Nephron progenitor cell (in vitro differentiated cells): ENCODE data around the gene CLDND2.

Experiments
- DNase-seq: peaks from one replicate; pipeline ENCODE4 v3.0.0; 2021
- H3K27ac Mint-ChIP-seq: 2 replicates; pipeline ENCODE4 v1.8.0; 2021; ENCODE audit warnings: mild to moderate bottlenecking, moderate library complexity, mixed read lengths
- H3K27me3 Mint-ChIP-seq: 2 replicates; pipeline ENCODE4 v1.8.0; 2021; ENCODE audit warnings: mild to moderate bottlenecking, low read depth, mixed read lengths; ENCODE audit not compliant: poor library complexity
- H3K36me3 Mint-ChIP-seq: 2 replicates; pipeline ENCODE4 v1.8.0; 2021; ENCODE audit warnings: low read depth, mixed read lengths
- H3K4me1 Mint-ChIP-seq: 2 replicates; pipeline ENCODE4 v1.8.0; 2021; ENCODE audit warnings: mixed read lengths
- H3K4me3 Mint-ChIP-seq: 2 replicates; pipeline ENCODE4 v1.8.0; 2021; ENCODE audit warnings: mild to moderate bottlenecking, moderate library complexity, mixed read lengths
- H3K9me3 Mint-ChIP-seq: 2 replicates; pipeline ENCODE4 v1.8.0; 2021; ENCODE audit warnings: mild to moderate bottlenecking, moderate library complexity, mixed read lengths
- CTCF ChIP-seq: fragments of 200-600 bp; sonication (generic); IDR thresholded peaks from 2 replicates; pipeline ENCODE4 v1.5.0; 2021; ENCODE audit warnings: antibody characterized with exemption

Gene CLDND2

DNA sequence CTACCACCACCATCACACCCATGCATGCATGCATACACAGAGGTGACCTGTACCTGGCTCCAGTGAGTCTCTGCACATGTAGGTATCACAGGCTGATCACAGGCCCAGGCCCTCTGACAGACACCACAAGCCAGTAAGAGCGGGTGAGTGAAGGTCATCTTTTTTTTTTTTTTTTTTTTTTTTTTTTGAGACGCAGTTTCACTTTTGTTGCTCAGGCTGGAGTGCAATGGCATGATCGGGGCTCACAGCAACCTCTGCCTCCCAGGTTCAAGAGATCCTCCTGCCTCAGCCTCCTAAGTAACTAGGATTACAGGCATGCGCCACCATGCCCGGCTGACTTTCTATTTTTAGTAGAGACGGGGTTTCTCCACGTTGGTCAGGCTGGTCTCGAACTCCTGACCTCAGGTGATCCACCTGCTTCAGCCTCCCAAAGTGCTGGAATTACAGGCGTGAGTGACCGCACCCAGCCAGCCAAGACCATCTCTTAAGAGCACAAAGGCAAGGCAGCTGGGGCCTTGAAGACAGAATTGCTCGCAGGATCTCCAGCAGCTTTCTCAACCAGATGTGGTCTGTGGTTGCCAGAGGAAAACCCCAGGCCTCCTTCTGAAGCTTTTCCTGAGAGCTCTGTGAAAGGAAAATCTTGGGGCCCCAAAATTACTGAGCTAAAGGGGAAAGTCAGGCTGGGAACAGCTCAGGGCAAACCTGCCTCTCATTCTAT is 6.9 kb upstream of the CLDND2 start:
- Mint-ChIP-seq H3K9me3 (peaks cover 5% of the 10 kb centered on the region), H3K4me1 (peaks cover 33% of the 10 kb centered on the region), H3K36me3 (no peaks in the 10 kb centered on the region), H3K27me3 (peaks cover 12% of the 10 kb centered on the region), H3K4me3 (no peak overlapping the region), H3K27ac (no peak overlapping the region)
- no peak for DNase-seq
- no peak for TF ChIP-seq CTCF

DNA sequence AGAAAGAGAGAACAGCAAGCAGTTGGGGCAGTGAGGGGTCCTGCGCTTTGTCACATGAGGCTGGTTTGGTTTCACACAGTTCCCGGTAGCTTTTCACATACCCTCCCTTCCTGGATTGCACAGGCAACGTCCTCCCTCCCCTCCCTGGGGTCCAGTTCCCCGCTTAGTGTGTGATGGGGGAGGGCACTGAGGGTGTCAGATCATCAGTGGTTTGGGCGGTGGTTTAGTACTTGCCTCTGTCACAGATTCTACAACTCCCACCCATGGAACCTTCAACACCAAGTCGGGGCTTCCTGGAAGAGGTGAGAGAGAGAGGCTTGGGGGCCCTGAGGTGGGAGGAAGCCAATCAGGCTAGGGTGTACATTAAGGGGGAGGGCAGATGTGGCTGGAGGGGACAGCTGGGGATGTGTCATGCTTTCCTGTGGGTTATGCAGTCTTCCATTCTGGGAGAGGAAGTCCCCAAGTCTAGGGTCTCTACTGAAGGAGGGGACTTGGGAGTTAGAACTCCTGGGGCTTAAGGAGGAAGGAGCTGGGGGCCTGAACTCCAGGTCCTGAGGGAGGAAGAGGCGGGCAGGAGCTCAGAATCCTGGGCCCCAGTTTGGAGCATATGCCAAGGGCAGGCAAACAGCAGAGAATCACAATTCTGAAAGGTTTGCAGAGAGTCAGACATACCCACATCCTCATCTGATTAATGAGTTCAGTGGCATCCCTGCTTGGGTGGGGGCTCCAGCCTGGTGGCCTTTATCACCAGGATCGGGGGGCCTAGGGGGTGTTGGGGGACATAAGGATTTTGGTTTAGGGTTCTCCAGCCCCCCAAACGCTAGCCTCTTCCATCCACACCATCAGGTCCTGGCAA is 4.1 kb upstream of the CLDND2 start, which contains the start of gene NKG7:
Gene NKG7, minus strand, starts transcription at position 6 of the 856 bp plus-strand sequence. CDS start 119 bp downstream, outside the sequence.
- no peak for DNase-seq
- no peaks in the 10 kb centered on the region for H3K36me3 Mint-ChIP-seq
- TF ChIP-seq CTCF, result no peak
- H3K27ac Mint-ChIP-seq, result peak within 1 kb of the TSS; percentile 81
- H3K9me3 Mint-ChIP-seq, result no peaks in the 10 kb centered on the region
- peaks cover 12% of the 10 kb centered on the region for H3K27me3 Mint-ChIP-seq
- H3K4me1 Mint-ChIP-seq, result peaks cover 46% of the 10 kb centered on the region
- H3K4me3 Mint-ChIP-seq, result peak within 1 kb of the TSS; percentile 40

- Mint-ChIP-seq H3K27me3 (peaks cover 12% of the 10 kb centered on the region), H3K9me3 (no peaks in the 10 kb centered on the region), H3K4me1 (peaks cover 46% of the 10 kb centered on the region), H3K27ac (peak overlapping the region; percentile 81), H3K36me3 (no peaks in the 10 kb centered on the region), H3K4me3 (no peak overlapping the region)
- DNase-seq, result no peak
- TF ChIP-seq CTCF, result no peak
These were observed 3.3 kb upstream of the CLDND2 start for GRCh38 chr19:51372021-51372648.

DNA sequence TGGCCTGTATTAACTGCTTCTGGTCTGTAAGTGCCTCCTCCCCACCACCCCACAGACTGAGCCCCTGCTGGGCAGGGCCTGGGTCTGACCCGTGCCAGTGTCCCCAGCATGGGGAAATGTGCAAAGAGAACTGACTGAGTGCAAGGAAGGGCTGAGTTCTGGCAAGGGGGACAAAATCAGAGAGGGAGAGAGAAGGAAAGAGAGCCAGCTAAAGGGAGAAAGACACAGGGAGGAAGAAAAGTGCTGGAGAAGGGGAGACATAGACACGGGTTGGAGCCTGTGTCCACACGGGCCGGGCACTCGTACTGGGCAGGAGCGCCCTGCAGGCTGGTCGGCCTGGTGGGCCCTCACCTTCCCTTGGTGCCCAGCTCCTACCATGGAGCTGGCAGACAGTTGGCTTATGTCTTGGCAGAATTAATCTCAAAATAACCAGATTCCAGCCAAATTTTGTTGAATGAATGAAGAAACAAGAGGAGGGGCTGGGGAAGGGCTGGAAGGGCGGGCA is 2.4 kb upstream of the CLDND2 start:
- Mint-ChIP-seq H3K4me1 (peaks cover 46% of the 10 kb centered on the region), H3K27me3 (peaks cover 12% of the 10 kb centered on the region), H3K27ac (peak overlapping the region; percentile 57), H3K36me3 (no peaks in the 10 kb centered on the region), H3K4me3 (no peak overlapping the region), H3K9me3 (no peaks in the 10 kb centered on the region)
- no peak for TF ChIP-seq CTCF
- no peak for DNase-seq

GRCh38 chr19:51370230-51370629 is 1.4 kb upstream of the CLDND2 start:
- Mint-ChIP-seq H3K27ac (no peak overlapping the region), H3K4me1 (peaks cover 52% of the 10 kb centered on the region), H3K27me3 (peaks cover 12% of the 10 kb centered on the region), H3K36me3 (no peaks in the 10 kb centered on the region), H3K9me3 (no peaks in the 10 kb centered on the region), H3K4me3 (peak overlapping the region; percentile 16)
- TF ChIP-seq CTCF, result no peak
- DNase-seq, result no peak
